ENCODE data around the gene BICD1. TPM values are rescaled to one million over a fixed set of nuclear protein-coding genes. Genes with fewer than 3 reads are reported as not detected.
A peak's percentile ranks its signal among the peaks of the same experiment; 100 is the strongest.

BICD1 gene
- total and polyA plus RNA-seq, 2 donors (not counting 1 experiment from before 2014, with no cell fraction given), result 11.1 to 12.4 TPM

DNA sequence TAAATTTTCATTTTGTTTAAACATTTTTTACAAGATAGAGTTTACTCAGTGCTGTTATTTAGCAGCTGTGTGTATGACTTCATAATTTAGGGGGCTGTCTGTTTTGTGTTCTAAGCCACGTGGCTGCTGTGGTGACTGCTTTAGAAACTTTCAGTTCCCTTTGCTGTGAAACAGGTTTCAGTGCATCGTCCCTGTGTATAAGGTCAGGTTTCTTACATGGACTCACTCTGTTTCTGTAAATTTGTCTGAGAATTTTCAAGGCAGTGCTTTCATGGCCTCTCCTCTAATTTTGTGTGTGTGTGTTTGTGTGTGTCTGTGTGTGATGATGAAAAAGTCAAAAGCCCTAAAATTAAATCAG, 32.4 kb downstream of the BICD1 start:
- Histone ChIP-seq H3K36me3 (ENCODE audit: control insufficient read depth, insufficient read depth, low read length) (no peaks in the 10 kb centered on the region), H2AFZ (ENCODE audit: low read length) (peak overlapping the region; percentile 8), H3K4me3 (replicated peaks in 1 of 4; ENCODE audit: control extremely low read depth in 1 of 4, insufficient read depth in 1 of 4, low read depth in 3 of 4, low read length in 4 of 4) (peak overlapping the region in 3 of 4 experiments; percentile 24 to 50 (median 37)), H4K20me1 (ENCODE audit: control insufficient read depth, extremely low read depth, insufficient read depth, low read length) (no peaks in the 10 kb centered on the region), H3K4me2 (ENCODE audit: extremely low read depth, insufficient read depth, low read length) (peak overlapping the region; percentile 77), H3K27me3 (ENCODE audit: control insufficient read depth, insufficient read depth, low read length) (no peaks in the 10 kb centered on the region), H3K9ac (ENCODE audit: insufficient read depth, low read length) (peak overlapping the region; percentile 4), H3K27ac (ENCODE audit: insufficient read depth, low read length) (peak overlapping the region; percentile 54), H3K4me1 (ENCODE audit: control insufficient read depth, extremely low read depth, insufficient read depth, low read length) (no peaks in the 10 kb centered on the region), H3K79me2 (ENCODE audit: control insufficient read depth, insufficient read depth, low read length) (peaks cover 9% of the 10 kb centered on the region), H3K9me3 (ENCODE audit: control insufficient read depth, insufficient read depth, low read depth, low read length) (no peaks in the 10 kb centered on the region)
- peak; percentile 66 to 69 for DNase-seq (ENCODE audit: low read depth in 2 of 2)
- no peak for TF ChIP-seq EZH2 (IDR thresholded peaks at IDR 0.05; ENCODE audit: low read length, missing control alignments)
- TF ChIP-seq, protein P1, sequence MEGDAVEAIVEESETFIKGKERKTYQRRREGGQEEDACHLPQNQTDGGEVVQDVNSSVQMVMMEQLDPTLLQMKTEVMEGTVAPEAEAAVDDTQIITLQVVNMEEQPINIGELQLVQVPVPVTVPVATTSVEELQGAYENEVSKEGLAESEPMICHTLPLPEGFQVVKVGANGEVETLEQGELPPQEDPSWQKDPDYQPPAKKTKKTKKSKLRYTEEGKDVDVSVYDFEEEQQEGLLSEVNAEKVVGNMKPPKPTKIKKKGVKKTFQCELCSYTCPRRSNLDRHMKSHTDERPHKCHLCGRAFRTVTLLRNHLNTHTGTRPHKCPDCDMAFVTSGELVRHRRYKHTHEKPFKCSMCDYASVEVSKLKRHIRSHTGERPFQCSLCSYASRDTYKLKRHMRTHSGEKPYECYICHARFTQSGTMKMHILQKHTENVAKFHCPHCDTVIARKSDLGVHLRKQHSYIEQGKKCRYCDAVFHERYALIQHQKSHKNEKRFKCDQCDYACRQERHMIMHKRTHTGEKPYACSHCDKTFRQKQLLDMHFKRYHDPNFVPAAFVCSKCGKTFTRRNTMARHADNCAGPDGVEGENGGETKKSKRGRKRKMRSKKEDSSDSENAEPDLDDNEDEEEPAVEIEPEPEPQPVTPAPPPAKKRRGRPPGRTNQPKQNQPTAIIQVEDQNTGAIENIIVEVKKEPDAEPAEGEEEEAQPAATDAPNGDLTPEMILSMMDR (conservative IDR thresholded peaks at IDR 0.05 in 1 of 2, IDR thresholded peaks at IDR 0.05 in 1 of 2; ENCODE audit: low read depth in 1 of 2, low read length in 2 of 2), result no peak

DNA sequence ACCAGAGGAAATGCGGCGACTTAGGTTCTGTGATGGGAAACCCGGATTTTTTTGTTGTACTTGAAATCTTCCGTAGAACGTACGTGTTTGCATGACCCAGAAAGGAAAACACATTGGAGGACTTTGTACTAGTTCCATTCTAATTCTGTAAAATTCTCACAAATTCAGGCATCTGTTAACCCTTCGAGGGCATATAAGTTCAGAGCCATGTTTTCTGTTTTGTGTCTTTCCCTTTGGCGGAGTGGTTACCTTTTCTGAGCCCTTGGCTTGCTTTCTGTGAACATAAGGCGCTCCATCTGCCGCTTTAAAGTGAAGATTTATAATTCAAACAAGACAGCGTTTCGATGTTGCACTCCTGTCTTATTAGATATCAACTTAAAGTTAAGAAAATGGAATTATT, 34.2 kb downstream of the BICD1 start:
- no peak for DNase-seq (ENCODE audit: low read depth in 2 of 2)
- H3K27me3 ChIP-seq (ENCODE audit: control insufficient read depth, insufficient read depth, low read length), result no peaks in the 10 kb centered on the region
- no peak overlapping the region for H3K4me2 ChIP-seq (ENCODE audit: extremely low read depth, insufficient read depth, low read length)
- no peak overlapping the region for H3K27ac ChIP-seq (ENCODE audit: insufficient read depth, low read length)
- H3K79me2 ChIP-seq (ENCODE audit: control insufficient read depth, insufficient read depth, low read length), result peaks cover 13% of the 10 kb centered on the region
- no peak overlapping the region for H2AFZ ChIP-seq (ENCODE audit: low read length)
- H3K36me3 ChIP-seq (ENCODE audit: control insufficient read depth, insufficient read depth, low read length), result no peaks in the 10 kb centered on the region
- no peaks in the 10 kb centered on the region for H4K20me1 ChIP-seq (ENCODE audit: control insufficient read depth, extremely low read depth, insufficient read depth, low read length)
- no peaks in the 10 kb centered on the region for H3K9me3 ChIP-seq (ENCODE audit: control insufficient read depth, insufficient read depth, low read depth, low read length)
- TF ChIP-seq, protein P1 (conservative IDR thresholded peaks at IDR 0.05 in 1 of 2, IDR thresholded peaks at IDR 0.05 in 1 of 2; ENCODE audit: low read depth in 1 of 2, low read length in 2 of 2), result no peak
- no peak for TF ChIP-seq EZH2 (IDR thresholded peaks at IDR 0.05; ENCODE audit: low read length, missing control alignments)
- H3K9ac ChIP-seq (ENCODE audit: insufficient read depth, low read length), result no peak overlapping the region
- no peak overlapping the region for H3K4me3 ChIP-seq (replicated peaks in 1 of 4; ENCODE audit: control extremely low read depth in 1 of 4, insufficient read depth in 1 of 4, low read depth in 3 of 4, low read length in 4 of 4)
- no peaks in the 10 kb centered on the region for H3K4me1 ChIP-seq (ENCODE audit: control insufficient read depth, extremely low read depth, insufficient read depth, low read length)

DNA sequence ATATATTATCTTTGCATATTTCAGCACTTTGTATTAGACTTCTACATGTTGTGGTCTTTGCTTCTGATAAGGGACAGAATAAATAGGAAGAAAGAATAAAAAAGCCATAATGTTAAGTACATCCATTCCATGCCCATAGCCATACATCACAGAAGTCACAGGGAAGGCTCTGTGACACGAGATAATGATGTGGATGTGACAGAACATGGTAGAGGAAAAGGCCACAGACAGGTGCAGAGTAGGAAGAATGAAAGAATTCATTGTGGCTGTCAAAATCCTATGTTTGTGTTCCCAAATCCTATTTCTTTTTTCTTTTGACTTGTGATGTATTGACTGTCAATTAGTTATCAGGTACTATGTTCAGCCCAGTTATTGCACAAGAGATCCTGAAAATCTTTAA, 38.4 kb downstream of the BICD1 start:
- Histone ChIP-seq H3K9ac (ENCODE audit: insufficient read depth, low read length) (no peak overlapping the region), H2AFZ (ENCODE audit: low read length) (no peak overlapping the region), H4K20me1 (ENCODE audit: control insufficient read depth, extremely low read depth, insufficient read depth, low read length) (no peaks in the 10 kb centered on the region), H3K27ac (ENCODE audit: insufficient read depth, low read length) (no peak overlapping the region), H3K36me3 (ENCODE audit: control insufficient read depth, insufficient read depth, low read length) (no peaks in the 10 kb centered on the region), H3K79me2 (ENCODE audit: control insufficient read depth, insufficient read depth, low read length) (peaks cover 18% of the 10 kb centered on the region), H3K9me3 (ENCODE audit: control insufficient read depth, insufficient read depth, low read depth, low read length) (no peaks in the 10 kb centered on the region), H3K4me3 (replicated peaks in 1 of 4; ENCODE audit: control extremely low read depth in 1 of 4, insufficient read depth in 1 of 4, low read depth in 3 of 4, low read length in 4 of 4) (no peak overlapping the region), H3K27me3 (ENCODE audit: control insufficient read depth, insufficient read depth, low read length) (no peaks in the 10 kb centered on the region), H3K4me1 (ENCODE audit: control insufficient read depth, extremely low read depth, insufficient read depth, low read length) (no peaks in the 10 kb centered on the region), H3K4me2 (ENCODE audit: extremely low read depth, insufficient read depth, low read length) (no peak overlapping the region)
- TF ChIP-seq, protein P1 (conservative IDR thresholded peaks at IDR 0.05 in 1 of 2, IDR thresholded peaks at IDR 0.05 in 1 of 2; ENCODE audit: low read depth in 1 of 2, low read length in 2 of 2), result no peak
- TF ChIP-seq EZH2 (IDR thresholded peaks at IDR 0.05; ENCODE audit: low read length, missing control alignments), result no peak
- DNase-seq (ENCODE audit: low read depth in 2 of 2), result no peak
